ENCODE results near the gene EYS.

Gene EYS

DNA sequence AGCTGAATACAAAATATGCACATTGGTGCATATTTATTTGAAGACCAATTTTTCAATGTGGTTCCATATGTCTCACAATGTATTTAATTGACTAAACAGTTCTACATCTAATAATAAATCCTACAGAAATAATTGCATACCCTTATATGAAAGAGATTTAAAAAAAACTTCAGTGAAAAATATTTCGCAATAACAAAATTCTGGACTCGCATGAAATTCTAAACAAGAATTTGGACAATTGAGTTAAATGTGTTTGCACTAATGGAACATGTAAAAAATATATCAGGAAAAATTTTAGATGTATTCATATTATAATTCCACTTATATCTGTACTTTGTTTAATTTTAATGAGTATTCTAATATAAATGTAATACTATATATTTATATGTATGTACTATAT lies 1003.1 kb downstream of the EYS start:
- no peak for DNase-seq

DNA sequence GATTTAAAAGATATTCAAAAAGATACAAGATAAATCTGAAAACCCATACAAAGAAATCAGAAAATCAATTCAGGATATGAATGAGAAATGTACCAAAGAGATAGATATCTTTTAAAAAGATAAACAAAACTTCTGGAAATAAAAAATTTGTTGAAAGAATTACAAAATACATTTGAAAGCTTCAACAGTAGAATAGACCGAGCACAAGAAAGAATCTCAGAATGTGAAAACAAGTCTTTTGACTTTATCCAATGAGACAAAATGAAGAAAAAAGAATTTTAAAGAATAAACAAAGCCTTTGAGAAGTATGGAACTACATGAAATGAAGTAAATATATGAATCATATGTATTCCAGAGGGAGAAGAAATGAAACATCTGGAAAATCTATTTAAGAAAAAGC lies 1011.0 kb downstream of the EYS start:
- DNase-seq: no peak

DNA sequence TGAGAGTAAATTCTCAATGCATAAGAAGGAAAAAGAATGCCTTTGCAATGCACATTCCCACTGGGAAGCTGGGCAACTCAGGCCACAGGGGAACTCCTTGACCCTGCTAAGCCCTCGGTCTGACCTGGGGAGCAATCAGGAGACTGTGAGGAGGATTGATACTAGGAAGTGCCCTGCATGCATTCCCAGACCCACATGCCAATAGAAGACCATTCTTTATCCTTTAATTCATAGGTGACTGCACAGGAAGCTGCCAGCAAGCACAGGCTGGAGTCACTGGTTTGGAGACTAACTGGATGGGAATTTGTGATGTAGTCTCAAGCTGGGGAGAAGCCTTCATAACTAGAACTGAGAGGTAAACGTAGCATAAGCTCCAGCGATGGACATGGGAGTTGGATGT lies 1012.7 kb downstream of the EYS start:
- no peak for DNase-seq

DNA sequence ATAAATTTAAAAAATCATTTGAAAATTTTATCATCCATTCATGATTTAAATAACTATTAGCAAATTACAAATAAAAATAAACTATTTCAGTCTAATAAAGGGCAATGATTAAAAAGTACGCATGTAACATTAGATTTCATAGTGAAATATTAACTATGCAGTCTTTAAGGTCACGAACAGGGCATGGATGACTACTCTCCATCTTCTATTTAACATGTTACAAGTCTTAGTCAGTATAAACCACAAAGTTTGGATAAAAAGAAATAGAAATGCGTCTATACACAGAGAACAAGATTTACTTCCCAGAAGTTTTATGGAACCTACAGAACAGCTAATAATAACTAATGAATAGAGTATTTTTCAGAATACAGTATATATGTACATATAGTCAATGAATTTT lies 1016.0 kb downstream of the EYS start:
- DNase-seq: no peak

DNA sequence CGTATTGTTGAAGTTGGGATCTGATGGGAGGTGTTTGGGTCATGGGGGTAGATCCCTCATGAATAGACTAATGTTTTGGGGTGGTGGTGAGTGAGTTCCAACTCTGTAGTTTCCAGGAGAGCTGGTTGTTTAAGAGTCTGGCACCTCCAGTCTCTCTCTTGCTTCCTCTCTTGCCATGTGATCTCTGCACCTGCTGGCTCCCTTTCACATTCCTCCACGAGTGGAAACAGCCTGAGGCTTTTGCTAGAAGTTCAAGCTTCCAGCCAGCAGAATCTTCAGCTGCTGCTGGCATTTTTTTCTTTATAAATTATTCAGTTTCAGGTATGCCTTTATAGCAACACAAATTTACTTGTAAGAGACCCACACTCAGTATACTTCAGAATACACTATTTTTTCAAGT lies 1021.6 kb downstream of the EYS start:
- no peak for DNase-seq

DNA sequence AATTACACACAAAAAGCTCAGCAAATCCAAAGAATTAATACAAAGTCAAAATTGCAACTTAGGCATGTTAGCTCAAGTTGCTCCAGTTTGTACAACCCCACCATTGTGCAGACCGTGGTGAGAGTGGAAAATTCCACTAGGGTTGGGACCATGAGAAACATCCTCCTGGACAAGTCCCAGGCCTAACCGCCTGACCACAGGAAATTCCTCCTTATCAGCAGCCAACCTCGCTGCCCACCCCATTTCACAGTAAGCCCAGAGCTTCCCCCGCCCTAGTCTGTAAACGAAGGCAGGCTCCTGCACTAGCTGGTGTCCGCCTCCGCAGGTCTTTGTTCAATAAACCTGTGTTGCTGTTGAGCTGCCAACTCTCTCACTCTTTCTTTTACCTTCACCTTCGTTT lies 1023.3 kb downstream of the EYS start:
- no peak for DNase-seq

DNA sequence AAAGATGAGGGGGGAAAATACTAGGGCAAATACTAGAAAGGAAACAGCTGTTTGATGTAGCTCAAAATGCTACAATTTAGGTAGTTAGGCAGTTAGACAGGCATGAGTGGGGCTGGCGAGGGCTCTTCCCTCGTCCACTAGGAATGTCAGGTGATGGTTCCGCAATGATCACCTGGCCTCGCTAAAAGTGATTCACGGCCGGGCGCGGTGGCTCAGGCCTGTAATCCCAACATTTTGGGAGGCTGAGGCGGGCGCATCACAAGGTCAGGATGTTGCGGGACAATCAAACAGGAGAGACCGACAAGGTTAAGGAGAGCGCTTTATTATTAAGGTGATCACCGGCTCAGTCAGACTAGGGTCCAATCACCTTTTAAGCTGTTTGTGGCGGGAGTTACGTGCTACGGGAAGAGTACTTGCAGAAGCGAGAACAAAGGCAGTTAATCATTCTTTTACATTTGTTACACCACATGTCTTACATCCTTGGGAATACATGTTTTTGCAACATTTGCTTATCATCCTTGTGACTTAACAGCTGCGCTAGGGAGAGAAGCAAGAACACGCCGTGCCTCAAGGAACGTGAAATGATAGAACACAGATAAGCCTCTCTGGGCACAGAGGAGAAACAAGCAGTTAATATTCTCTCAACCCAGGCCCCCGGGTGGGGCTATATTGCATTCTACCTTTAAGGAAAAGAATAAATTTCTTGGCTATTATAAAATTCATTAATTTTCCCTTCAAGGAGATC lies 1025.4 kb downstream of the EYS start:
- no peak for DNase-seq

DNA sequence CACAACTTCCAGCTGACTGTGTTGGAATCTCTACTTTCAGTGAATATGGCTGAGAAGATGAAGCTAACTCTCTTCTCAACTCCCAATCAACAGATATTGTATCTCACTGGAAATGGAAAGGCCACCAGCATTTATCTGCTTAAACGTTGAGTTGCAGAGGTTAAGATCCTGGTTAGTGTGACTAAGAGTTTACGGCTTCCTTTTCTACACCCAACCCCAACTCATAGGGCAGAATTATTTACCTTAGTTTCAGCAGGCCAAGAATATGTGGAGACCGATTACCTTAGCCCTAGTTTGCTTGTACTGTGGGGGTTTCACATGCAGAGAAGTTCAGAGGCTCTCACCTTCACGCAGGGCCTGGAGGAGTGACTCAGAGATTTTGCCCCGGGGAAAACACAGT lies 1026.6 kb downstream of the EYS start:
- DNase-seq: no peak

DNA sequence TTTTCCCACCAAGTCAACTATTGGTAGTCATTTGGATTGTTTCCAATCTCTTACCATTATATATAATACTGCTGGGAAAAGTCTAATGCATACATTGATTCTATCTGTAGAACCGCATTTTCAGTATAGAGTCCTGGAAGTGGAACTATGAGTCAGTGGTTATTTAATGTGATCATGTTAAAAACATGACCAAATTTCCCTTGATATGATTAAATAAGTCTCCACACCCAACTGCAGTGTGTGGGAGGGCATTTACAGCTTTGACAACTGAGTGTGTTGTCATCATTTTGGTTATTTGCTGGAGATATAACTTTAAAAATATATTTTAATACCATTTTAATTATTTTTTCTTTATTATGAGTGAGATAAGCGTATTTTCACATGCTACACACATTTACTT lies 1027.6 kb downstream of the EYS start:
- no peak for DNase-seq

DNA sequence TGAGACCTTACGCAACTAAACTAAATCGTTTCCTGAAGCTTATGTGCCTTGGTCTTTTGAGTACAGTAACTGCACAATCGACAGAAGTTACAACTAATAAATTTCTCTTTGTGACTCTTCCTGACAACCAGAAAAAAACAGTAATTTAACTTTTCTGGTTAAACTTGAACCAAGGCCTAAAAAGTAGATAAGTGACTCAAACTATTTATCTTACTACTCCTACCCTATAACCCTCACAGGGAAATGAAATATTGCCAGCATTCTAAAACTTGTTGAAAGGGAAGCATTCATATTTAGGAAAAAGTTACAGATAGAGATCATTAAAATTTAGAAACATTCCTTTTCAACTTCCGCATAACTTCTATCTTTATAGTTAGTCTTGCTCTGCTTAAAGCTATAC lies 1034.4 kb downstream of the EYS start:
- no peak for DNase-seq

DNA sequence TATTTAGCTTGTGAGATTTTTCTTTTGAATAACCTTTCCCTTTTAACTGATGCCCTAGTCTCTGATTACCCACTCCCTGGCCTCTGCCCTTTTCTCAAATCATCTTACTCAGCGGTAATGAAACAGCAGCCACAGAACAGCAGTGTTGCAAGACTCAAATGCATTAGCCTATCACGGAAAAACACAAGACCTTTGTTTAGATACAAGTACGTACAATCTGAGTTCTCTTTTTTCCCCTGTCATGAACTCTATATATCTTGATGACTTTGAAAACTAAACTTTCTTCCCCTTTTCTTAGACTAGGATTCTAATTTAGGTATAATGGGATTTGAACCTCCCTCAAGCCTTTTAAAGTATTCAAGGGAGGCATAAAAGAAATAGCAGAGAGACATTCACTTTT lies 1034.9 kb downstream of the EYS start:
- DNase-seq: no peak

DNA sequence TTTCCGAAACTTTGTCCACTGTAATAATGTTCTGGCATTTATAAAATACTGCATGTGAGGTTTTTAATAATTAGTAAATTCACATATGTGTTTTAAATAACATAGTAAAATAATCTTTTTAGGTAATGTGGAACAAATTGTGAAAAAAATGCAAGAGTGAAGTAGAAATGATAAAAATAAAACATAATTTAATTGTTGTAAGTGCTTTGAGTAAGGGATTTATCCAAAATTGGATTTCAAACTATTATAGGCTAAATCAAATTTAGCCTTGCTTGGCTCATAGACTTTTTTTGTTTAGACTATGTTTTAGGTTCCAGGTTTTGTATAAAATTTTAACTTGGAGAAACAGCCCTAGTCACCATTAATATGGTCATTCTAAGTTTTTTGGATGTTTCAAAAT lies 1041.9 kb downstream of the EYS start:
- DNase-seq: no peak

DNA sequence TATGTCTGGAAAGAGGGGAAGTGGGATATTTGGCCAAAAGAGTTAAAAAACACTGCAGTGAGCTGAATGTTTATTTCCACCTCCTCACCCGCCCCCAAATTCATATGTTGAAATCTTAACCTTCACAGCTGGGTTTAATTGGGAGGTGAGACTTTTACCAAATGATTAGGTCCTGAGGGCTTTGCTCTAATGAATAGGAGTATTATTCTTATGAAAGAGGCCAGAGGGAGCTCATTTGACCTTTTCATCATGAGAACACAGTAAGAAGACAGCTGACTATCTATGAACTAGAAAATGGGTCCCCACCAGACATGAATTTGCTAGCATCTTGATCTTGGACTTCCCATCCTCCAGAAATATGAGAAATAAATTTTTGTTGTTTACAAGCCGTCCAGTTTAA lies 1042.5 kb downstream of the EYS start:
- DNase-seq: no peak

DNA sequence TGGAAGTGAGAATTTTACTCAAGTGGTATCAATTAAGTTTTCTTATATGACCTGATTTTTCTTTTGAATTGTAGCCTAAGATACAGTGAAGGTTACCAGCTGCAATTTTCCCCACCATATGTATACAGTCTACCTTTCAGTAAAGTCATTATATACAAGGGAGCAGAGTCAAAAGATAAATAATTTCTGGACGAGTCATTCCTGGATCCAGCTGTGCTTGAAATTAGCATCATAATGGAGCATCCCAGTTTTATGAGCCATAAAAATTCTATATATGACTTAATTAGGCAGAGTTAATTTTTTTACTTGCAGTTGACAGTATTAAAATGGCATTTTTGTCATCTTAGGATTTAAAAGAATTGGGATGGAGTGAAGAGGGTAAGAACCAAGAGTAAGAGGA lies 1063.0 kb downstream of the EYS start:
- DNase-seq: no peak

DNA sequence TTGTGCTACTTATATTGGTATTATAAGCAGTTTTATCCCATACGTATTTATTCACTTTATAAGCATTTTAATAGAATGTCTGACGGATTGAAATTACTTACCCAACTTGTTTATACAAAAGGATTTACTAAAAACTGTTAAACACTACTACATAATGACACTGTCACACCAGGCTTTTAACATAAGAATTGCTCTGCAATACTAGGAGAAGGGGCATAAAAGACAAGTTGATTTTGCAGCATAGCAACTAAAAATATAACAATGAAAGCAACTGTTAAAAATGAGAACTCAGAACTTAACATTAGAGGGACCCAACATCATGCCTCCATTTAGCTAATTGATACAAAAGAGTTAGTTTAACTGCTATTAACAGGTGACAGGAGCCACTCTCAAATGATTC lies 1076.1 kb downstream of the EYS start:
- no peak for DNase-seq

DNA sequence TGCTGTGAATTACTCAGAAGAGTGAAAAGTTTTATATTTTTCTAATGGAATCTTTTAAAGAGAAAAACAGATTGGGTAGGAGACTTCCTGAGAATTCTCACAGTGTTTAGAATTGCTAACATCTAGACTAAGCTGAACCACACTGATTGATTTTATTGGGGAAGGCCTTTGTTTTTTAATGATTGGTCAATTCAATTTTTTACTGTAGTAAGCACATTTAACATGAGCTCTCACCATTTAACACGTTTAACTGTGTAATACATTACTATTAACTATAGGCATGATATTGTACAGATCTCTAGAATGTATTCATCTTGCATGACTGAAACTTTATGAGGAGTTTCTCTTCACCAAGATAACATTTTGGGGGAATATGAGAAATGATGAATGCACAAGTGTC lies 1084.1 kb downstream of the EYS start:
- no peak for DNase-seq

DNA sequence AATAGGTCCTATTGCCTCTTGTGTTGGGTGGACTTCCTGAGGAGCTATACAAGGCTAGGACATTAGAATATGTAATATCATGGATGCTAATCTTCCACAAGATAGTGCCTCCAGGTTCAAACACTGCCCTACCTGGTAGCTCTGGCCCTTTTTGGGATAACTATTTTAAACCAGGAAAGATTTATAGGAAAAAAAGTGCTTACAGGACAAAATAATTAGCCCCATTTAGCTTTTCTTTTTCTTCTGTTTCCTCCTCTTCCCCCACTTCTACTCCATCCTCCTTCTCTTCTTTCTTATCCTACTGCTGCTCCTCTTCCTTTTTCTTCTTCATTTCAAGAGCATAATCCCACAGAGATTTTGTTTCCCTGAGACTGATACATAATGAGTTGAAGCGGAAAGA lies 1104.0 kb downstream of the EYS start:
- DNase-seq: no peak

DNA sequence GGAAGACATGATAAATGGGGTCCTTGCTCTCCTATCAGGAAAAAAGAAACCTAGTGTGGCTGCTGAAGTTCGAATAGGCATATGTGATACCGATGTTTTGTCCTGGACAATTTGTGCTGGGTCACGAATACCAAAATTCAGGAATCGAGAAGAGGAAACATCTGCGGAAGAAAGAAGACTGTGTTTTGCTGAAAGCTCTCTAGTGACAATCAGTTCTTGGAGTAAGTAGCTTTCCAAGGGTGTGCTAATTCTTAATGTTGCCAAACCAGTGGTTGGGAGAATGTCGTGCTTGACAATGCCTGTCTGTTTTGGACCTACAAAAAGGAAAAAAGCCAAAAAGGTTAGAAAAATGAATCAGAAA lies 1115.4 kb downstream of the EYS start:
- no peak for DNase-seq

DNA sequence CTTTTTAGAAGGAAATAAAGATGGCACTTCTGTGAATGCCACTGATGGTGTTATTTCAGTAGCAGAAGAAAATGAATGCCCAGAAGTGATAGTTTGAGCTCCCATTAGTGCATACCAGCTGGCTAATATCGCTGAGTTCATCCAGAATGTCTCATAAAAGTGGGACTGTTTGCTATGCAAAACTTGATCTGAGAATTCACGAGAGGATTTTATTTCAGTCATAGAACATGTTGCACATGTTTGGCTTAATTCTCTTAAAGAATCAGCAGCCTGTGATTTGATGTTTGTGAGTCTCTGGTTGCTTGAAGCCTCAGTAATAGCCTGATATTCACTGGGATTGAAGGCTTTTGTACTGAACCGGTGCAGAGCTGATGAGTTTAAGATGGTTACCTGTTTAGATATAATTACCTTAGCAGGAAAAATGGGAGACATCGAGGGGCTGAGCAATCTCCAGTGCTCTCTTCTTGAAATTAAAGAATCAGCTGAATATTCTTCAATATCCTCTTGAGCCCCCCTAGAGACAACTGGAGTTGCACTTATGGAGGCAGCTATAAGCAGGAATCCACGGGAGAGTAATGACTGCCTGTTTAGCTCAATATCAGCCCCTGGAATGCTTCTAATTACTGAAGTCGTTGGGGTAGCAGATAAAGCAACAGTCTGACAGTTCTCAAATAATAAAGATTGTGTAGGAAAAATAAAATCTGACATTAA lies 1115.9 kb downstream of the EYS start:
- no peak for DNase-seq

DNA sequence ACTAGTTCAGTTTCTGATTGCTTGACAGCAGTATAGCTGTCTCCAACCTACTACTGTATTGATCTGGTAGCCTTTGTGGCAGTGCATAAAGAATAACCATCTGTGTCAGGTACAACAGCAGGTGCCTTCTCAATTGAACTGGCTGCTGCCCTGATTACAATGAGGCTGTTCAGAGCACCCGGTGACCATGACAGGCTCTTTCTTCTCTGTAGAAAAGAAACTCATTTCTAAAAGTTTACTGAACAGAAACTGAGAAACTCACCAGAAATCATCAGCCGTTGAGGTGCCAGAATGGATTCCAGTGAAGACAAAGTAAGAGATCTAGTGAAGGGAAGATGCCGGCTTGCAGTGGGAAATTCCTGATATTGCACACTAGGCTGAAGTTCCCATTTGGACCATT lies 1117.1 kb downstream of the EYS start:
- DNase-seq: no peak

DNA sequence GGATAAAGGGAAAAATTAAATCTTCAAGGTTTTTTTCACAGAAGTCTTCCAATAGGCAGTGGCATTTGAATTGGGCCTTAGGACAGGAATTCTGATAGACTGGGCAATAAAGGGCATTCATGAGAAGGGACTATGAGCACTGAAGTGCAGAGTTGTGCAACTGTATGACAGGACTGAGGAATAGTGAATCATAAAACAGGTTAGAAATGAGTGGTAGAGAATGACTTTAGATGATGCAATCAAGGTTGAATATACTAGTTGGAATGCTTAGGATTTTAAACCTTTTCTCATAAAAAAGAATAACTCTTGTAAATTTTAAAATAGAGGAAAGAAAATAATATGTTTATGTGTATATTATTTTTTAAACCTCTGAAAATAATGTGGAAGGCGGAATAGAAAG lies 1126.7 kb downstream of the EYS start:
- no peak for DNase-seq

DNA sequence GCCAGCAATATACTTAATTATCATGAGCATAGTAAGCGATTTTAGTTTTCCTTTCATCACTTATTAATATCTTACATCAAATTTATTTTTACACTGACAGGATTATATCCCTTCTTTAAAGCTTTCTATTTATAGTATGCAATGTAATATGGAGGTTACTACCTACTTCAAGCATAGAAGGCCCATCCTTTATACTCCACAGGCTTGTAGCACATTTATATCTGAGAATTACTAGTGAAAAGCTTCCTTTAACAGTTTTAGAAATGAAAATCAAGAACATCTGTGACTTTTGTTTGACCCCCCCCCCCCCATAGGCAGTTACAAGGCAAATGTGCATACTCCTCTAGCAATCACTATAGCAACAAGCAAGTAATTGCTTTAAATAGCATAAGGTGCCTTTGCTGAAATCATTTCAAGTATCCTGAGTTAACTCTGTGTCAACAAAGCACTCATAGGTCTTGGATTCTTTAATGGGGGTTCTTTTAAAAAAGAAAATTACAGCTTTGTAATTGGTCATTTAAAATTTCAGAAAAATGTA lies 1153.7 kb downstream of the EYS start:
- DNase-seq: peak; percentile 23

DNA sequence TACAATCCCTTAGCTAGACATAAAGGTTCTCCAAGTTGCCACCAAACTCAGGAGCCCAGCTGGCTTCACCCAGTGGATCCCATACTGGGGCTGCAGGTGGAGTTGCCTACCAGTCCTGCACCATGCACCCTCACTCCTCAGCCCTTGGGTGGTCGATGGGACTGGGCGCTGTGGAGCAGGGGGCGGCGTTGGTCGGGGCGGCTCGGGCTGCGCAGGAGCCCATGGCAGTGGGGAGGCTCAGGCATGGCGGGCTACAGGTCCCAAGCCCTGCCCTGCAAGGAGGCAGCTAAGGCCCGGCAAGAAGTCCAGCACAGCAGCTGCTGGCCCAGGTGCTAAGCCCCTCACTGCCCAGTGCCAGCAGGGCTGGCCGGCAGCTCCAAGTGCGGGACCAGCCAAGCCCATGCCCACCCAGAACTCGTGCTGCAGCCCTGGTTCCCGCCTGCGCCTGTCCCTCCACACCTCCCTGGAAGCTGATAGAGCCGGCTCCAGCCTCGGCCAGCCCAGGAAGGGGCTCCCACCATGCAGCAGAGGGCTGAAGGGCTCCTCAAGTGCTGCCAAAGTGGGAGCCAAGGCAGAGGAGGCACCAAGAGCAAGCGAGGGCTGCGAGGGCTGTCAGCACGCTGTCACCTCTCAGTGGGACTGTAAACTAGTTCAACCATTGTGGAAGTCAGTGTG lies 1159.3 kb downstream of the EYS start:
- DNase-seq: no peak

DNA sequence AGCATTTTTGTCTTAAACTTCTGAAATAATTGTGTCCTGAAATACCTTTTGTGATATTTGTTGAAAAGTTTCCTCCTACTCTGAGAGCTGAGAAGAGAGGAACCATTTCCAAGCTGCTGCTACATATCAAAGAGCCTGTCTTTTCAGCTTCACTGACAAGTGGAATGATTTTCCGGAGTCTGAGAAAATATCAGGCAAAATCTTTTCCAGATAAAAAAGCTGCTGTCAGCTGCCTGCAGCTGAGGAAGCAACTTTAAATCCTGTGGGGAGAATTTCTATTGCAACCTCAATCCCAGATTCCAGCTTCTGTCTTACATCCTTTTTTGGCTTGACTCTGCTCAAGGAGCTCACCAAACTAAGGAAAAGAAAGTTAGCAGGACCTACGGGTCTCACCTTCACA lies 1167.1 kb downstream of the EYS start:
- DNase-seq: no peak
